ENCODE data around the gene ATP9A.

ATP9A gene

DNA sequence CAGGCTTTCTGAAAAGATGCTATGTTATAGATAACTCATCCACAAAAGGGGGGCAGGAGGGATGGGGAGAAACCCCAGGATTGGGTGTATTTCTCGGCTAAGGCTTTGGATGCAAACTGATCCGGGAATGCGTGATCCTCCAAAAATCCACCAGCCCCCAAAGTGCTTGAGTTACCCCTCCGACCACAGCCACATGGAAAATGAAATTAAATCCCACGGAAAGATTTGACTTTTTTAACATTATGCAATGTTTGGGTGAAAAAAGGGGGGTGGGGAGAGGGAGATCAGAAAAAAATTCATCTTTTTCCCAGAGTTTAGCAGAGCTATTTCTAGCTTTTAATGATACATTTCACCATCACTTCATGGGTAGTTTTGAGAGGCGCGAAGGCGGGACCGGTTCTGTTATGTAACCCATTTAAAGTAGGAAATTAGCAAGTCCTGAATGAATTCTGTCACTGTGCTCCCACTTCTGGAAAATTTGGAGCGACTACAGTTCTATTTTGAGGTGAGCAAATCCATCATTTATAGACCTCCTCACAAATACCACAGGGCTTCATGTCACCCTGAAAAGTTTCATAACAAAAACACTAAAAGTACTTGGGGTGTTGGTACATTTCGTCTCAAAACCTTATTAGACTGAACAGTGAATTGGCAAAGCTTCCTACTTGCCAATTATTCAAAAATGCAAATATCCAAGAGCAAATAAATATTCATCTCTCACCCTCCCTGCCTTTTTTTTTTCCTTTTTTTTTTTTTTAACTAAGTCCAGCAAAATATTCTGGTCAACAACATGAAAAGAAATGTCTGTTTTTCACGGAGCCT is 173.7 kb downstream of the ATP9A start:
- DNase-seq, result no peak

DNA sequence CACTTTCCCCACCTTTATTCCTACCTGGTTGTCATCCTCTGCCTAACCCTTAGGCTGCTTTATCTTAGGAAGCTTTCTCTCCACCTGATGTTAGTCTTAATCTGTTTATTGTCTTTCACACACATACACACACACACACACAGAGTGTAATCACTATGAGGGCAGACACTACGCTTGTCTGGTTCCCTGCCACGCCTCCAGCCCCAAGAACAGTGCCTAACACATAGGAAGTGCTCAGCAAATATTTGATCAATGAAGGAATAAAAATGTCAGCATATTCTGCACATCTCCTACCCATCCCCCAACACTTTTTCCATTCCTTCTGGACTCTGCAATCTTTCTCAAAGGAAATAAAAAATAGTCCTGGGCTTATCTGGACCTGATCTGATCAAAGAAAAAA is 174.6 kb downstream of the ATP9A start:
- no peak for DNase-seq

GRCh38 chr20:51592564-51592963 is 175.6 kb downstream of the ATP9A start:
- DNase-seq, result no peak

GRCh38 chr20:51591871-51592270 is 176.3 kb downstream of the ATP9A start:
- DNase-seq, result no peak

DNA sequence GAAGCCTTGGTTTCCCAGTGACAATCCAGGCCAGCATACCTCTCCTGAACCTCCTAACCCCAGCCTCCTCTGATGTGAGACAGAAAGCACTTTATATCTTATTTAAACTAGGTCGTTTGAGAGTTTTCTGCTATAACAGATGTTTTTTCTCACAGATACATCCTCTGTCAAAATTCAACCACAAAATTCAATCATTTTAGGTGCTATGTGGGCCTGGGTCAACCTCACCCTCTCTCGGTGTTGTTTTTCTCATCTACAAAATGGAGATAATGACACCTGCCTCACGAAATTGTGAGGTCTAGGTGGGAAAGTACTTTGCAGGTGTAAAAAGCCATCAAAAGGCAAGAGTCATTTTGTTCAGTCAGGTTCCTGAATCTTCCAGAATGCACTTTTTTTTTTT is 179.4 kb downstream of the ATP9A start:
- DNase-seq, result no peak

GRCh38 chr20:51587145-51587544 is 181.0 kb downstream of the ATP9A start:
- no peak for DNase-seq

GRCh38 chr20:51586005-51586440 is 182.2 kb downstream of the ATP9A start:
- no peak for DNase-seq

GRCh38 chr20:51585148-51585547 is 183.0 kb downstream of the ATP9A start:
- no peak for DNase-seq

GRCh38 chr20:51584737-51585136 is 183.5 kb downstream of the ATP9A start:
- no peak for DNase-seq

DNA sequence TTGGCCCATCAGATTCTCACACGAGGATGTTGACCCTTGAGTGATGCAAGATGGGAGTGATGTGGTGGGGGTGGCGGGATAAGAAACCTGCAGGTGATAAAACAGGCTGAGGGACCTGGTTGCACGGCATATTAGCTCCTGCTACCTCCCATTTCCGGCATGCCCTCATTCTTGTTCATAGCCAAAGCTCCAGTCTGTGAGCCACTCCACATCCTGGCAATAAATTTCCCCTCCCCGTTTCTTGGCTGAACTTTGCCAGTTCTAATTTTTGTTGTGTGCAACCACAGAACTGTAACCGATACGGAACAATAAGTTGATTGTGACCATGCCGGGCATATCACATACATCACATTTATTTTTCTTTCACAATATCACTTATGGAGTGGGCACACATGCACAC is 184.1 kb downstream of the ATP9A start:
- no peak for DNase-seq

GRCh38 chr20:51583499-51583898 is 184.7 kb downstream of the ATP9A start:
- DNase-seq, result no peak

GRCh38 chr20:51583073-51583472 is 185.1 kb downstream of the ATP9A start:
- no peak for DNase-seq

DNA sequence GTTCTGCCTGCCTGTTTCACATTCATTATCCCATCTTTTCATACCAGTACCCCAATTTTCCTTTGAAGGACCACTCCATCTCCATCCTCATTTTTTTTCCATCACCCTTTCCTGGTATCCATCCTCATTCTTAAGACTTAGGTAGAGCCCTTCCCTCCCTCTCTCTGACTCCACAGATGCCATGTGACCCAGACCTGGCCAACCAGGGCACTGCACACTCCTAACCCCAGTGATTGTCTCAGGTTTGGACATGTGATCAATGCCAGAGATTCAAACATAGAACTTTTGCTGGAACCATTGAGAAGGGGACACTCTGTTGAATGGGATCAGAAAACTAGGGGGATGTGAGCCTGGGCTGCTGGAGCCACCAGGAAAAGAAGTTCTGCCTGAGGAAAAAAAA is 186.6 kb downstream of the ATP9A start:
- DNase-seq, result no peak

DNA sequence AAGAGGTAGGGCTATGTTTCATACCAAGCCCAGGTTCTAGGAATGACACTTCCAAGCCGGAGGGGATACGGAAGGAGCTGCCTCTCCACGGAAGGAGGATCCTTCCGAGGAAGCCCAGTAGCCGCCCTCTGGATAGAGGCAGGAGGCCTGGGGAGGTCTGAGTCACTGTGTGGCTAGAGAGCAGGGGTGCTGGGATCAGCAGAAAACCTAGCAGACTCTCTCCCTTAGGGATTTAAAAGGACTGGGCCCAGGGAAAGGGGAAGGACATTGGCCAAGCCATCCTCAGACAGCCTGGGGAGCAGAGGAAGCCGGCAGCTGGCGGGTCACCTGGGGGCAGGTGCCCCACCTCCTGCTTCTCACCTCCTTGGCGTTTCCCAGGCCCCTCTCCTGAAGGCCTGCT is 189.1 kb downstream of the ATP9A start:
- no peak for DNase-seq

DNA sequence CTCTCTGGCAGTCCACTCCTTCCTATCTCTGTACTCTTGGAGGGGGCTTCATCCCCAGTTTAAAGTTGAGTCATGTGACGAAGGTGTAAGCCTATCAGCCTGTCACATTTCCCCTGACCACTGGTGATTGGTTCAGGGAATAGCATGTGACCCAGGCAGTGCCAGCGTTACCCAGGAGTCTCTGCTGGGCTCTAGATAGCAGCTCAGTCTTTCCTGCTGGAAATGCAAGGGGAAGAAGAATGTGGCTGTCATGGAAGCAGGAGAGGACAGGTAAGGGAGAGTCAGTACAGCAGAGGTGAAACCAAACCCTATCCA is 190.1 kb downstream of the ATP9A start:
- DNase-seq, result no peak

DNA sequence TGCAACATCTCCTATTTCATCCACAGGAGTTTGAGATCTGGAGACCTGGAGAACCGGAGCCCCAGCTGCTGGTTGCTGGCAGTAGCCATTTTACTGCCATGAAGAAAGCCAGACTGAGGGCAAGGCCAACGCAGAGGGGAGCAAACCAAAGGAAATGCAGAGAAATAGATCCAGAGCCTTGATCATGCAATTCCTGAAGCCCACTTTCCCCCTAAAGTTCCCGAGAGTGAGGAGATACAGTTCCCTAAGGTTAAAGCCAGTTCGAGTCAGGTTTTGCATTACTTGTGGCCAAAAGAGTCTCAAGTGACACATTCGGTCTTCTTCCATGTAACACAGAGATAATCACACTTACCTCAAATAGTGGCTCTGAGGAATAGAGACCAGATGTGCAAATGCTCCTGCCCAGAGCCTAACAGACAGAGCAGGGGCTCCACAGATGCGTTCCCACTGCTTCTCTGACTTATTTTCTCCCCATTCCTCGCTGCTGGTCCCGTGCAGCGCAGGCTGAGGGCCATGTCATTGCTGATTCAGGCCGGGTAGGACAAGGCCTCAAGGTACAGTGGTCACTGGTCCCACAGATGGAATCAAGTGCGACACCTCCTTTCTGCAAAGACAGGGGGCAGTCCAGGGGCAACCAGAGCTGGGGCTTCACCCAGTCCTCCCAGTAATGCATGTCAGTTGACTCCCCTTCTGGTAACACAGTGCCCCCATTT is 190.6 kb downstream of the ATP9A start:
- DNase-seq, result no peak

DNA sequence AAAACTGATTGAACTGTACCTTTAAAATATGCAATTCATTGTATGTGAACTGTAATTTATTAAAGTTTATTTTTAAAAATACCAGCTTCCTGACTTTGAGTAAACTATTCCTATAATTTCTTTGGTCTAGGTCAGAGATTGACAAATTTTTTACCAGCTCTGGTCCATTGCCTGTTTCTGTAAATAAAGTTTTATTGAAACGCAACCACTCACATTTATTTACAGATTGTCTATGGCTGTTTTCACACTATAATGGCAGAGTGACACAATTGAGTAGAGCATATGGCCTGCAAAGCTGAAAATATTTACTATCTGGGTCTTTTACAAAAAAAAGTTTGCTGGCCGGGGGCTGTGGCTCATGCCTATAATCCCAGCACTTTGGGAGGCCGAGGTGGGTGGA is 192.7 kb downstream of the ATP9A start:
- no peak for DNase-seq

DNA sequence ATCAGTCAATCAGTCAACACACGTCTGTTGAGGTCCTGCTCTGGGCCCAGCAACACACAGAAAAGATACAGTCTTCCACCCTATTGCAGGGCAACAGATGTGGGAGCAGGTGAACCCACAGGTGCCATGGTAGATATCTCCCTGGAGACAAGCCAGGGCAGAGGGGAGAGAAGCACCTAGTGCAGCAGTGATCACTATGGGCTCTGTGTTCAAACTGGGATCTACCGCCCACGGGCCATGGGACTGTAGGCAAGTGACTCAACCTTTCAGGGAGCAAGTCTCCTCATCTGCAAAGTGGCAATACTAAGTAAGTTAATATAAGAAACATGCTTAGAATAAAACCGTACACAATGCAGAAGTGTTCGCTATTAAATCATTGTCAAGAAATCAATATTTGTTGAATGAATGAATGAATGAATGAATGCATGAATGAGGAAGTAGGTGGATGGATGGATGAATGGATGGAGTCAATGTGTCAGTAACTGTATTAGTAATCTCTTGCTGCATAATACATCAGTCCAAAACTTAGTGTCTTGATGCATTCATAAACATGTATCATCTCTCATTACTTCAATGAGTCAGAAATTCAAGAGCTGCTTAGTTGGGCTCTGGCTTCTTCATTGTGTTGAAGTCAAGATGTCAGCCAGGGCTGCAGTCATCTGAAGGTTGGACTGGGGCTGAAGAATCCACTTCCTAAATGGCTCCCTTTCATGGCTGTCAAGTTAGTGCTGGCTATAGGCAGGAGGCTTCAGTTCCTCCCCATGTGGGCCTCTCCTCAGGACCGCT is 193.7 kb downstream of the ATP9A start:
- no peak for DNase-seq

- no peak for DNase-seq
These were observed 194.5 kb downstream of the ATP9A start for GRCh38 chr20:51573576-51574243.

- no peak for DNase-seq
These were observed 196.8 kb downstream of the ATP9A start for GRCh38 chr20:51571460-51571794.

DNA sequence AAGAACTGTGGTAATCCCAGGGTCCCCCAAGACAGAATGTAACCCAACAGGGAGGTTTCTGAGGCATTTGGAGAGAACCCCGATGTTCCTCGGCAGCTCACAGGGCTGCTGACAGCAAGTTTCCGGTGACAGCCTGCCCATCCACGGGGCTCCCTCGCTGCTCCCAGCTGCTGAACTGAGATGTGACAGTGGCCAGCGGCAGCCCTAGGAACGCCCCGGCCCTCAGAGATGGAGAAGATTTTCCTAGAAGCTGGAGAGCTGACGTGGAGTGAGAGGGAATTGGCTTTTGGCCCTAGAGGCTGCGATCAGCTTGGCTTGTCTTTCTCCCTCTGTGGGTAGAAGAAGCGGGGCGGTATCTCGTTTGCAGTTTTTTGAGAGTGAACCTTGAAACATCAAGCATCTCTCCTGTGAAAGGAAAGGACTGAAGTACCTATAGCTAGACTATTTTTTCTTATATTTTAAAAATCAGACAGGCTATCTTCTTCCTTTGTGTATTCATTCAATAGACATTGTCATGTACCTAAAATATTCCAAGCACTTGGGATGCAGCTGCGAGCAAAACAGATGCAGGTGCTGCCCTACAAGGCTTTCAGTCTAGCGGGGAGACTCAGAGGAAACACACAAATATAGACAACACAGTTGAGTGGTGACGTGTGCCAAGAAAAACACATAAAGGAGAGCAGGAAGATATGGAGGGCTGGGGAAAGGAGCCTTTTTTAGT is 197.3 kb downstream of the ATP9A start:
- no peak for DNase-seq

GRCh38 chr20:51569815-51570738 is 198.1 kb downstream of the ATP9A start:
- DNase-seq, result no peak
